ENCODE data around the gene CBX8.

Gene CBX8

GRCh38 chr17:79836510-79836971, 39.7 kb upstream of the CBX8 start:
- CTCF ChIA-PET: interaction anchor here (0.7 to 2.5 kb wide), 3 partner anchors 24 to 95 kb away, joined by 3 to 11 read pairs (median 3); no protein-coding TSS in a partner anchor
- no peak for DNase-seq (ENCODE audit: extremely low spot score)
- TF ChIP-seq HDGF (IDR thresholded peaks at IDR 0.05; ENCODE audit: borderline replicate concordance): no peak
- TF ChIP-seq FOXK2 (IDR thresholded peaks at IDR 0.05): no peak
- no peak for TF ChIP-seq FOXA1 (IDR thresholded peaks at IDR 0.05)
- TF ChIP-seq PKNOX1 (IDR thresholded peaks at IDR 0.05): no peak
- TF ChIP-seq CTBP1 (IDR thresholded peaks at IDR 0.05; ENCODE audit: borderline replicate concordance): no peak
- TF ChIP-seq FOXM1 (IDR thresholded peaks at IDR 0.05; ENCODE audit: borderline replicate concordance): no peak
- no peak for TF ChIP-seq NFRKB (IDR thresholded peaks at IDR 0.05)
- no peak for TF ChIP-seq SUZ12 (IDR thresholded peaks at IDR 0.05)
- TF ChIP-seq ZNF384 (IDR thresholded peaks at IDR 0.05): no peak
- no peak for TF ChIP-seq SP1 (IDR thresholded peaks at IDR 0.05)
- no peak for TF ChIP-seq LEF1 (IDR thresholded peaks at IDR 0.05; ENCODE audit: borderline replicate concordance)
- no peak for TF ChIP-seq L3MBTL2 (conservative IDR thresholded peaks at IDR 0.05)
- no peak for TF ChIP-seq TARDBP (IDR thresholded peaks at IDR 0.05)
- TF ChIP-seq ARNT (IDR thresholded peaks at IDR 0.05): no peak
- TF ChIP-seq BHLHE40 (IDR thresholded peaks at IDR 0.05; ENCODE audit: borderline replicate concordance): no peak
- no peak for TF ChIP-seq ELF4 (IDR thresholded peaks at IDR 0.05)
- POLR2A ChIA-PET: interaction anchor here (1.2 to 3.0 kb wide), 4 partner anchors 19 to 35 kb away, joined by 3 to 25 read pairs (median 4); no protein-coding TSS in a partner anchor

GRCh38 chr17:79835953-79836509, 39.2 kb upstream of the CBX8 start:
- TF ChIP-seq HDGF (IDR thresholded peaks at IDR 0.05; ENCODE audit: borderline replicate concordance) (no peak), CTBP1 (IDR thresholded peaks at IDR 0.05; ENCODE audit: borderline replicate concordance) (no peak), L3MBTL2 (conservative IDR thresholded peaks at IDR 0.05) (no peak), SP1 (IDR thresholded peaks at IDR 0.05) (no peak), ARNT (IDR thresholded peaks at IDR 0.05) (no peak), NFRKB (IDR thresholded peaks at IDR 0.05) (no peak), ELF4 (IDR thresholded peaks at IDR 0.05) (no peak), ZNF384 (IDR thresholded peaks at IDR 0.05) (no peak), TARDBP (IDR thresholded peaks at IDR 0.05) (no peak), LEF1 (IDR thresholded peaks at IDR 0.05; ENCODE audit: borderline replicate concordance) (no peak), BHLHE40 (IDR thresholded peaks at IDR 0.05; ENCODE audit: borderline replicate concordance) (no peak), PKNOX1 (IDR thresholded peaks at IDR 0.05) (no peak), FOXA1 (IDR thresholded peaks at IDR 0.05) (no peak), FOXM1 (IDR thresholded peaks at IDR 0.05; ENCODE audit: borderline replicate concordance) (no peak), SUZ12 (IDR thresholded peaks at IDR 0.05) (no peak), FOXK2 (IDR thresholded peaks at IDR 0.05) (no peak)
- CTCF ChIA-PET: interaction anchor here (0.7 to 2.5 kb wide), 10 partner anchors 11 to 94 kb away, joined by 3 to 11 read pairs (median 4); no protein-coding TSS in a partner anchor
- DNase-seq (ENCODE audit: extremely low spot score): no peak
- POLR2A ChIA-PET: interaction anchor here (1.2 to 3.0 kb wide), 5 partner anchors 18 to 35 kb away, joined by 3 to 25 read pairs (median 5); no protein-coding TSS in a partner anchor

GRCh38 chr17:79835470-79835899, 38.6 kb upstream of the CBX8 start:
- CTCF ChIA-PET: interaction anchor here (0.6 to 2.5 kb wide), 21 partner anchors 10 to 146 kb away, joined by 3 to 11 read pairs (median 4); no protein-coding TSS in a partner anchor
- DNase-seq (ENCODE audit: extremely low spot score): no peak
- no peak for TF ChIP-seq BHLHE40 (IDR thresholded peaks at IDR 0.05; ENCODE audit: borderline replicate concordance)
- TF ChIP-seq ARNT (IDR thresholded peaks at IDR 0.05): no peak
- TF ChIP-seq FOXA1 (IDR thresholded peaks at IDR 0.05): no peak
- TF ChIP-seq HDGF (IDR thresholded peaks at IDR 0.05; ENCODE audit: borderline replicate concordance): no peak
- TF ChIP-seq SP1 (IDR thresholded peaks at IDR 0.05): no peak
- TF ChIP-seq TARDBP (IDR thresholded peaks at IDR 0.05): no peak
- TF ChIP-seq FOXM1 (IDR thresholded peaks at IDR 0.05; ENCODE audit: borderline replicate concordance): no peak
- TF ChIP-seq CTBP1 (IDR thresholded peaks at IDR 0.05; ENCODE audit: borderline replicate concordance): no peak
- TF ChIP-seq PKNOX1 (IDR thresholded peaks at IDR 0.05): no peak
- TF ChIP-seq LEF1 (IDR thresholded peaks at IDR 0.05; ENCODE audit: borderline replicate concordance): no peak
- no peak for TF ChIP-seq ELF4 (IDR thresholded peaks at IDR 0.05)
- TF ChIP-seq FOXK2 (IDR thresholded peaks at IDR 0.05): no peak
- no peak for TF ChIP-seq SUZ12 (IDR thresholded peaks at IDR 0.05)
- no peak for TF ChIP-seq L3MBTL2 (conservative IDR thresholded peaks at IDR 0.05)
- TF ChIP-seq ZNF384 (IDR thresholded peaks at IDR 0.05): no peak
- TF ChIP-seq NFRKB (IDR thresholded peaks at IDR 0.05): no peak
- POLR2A ChIA-PET: interaction anchor here (0.6 to 3.0 kb wide), 6 partner anchors 10 to 46 kb away, joined by 3 to 25 read pairs (median 3); partner anchors contain the start of gene CBX8

- peak; percentile 58 for DNase-seq (ENCODE audit: extremely low spot score)
- TF ChIP-seq FOXM1 (IDR thresholded peaks at IDR 0.05; ENCODE audit: borderline replicate concordance) (peak; percentile 67; the same call in 1 of the 2 replicates), SUZ12 (IDR thresholded peaks at IDR 0.05) (no peak), HDGF (IDR thresholded peaks at IDR 0.05; ENCODE audit: borderline replicate concordance) (0 out of 2 replicates have a peak, but pooled peaks have one; percentile 16)
- CTCF ChIA-PET: interaction anchor here (0.6 to 2.5 kb wide), 21 partner anchors 10 to 145 kb away, joined by 3 to 11 read pairs (median 4); no protein-coding TSS in a partner anchor
- POLR2A ChIA-PET: interaction anchor here (0.6 to 3.0 kb wide), 6 partner anchors 9 to 46 kb away, joined by 3 to 25 read pairs (median 4); partner anchors contain the start of gene CBX8
Measured at GRCh38 chr17:79834565-79835469, 37.9 kb upstream of the CBX8 start.
